ENCODE results near the gene BRAP. TPM values are rescaled to one million over a fixed set of nuclear protein-coding genes. Genes with fewer than 3 reads are reported as not detected.
"Not testable (repeated sequence)": the region's sequence is repeated elsewhere in the genome, so short reads cannot be mapped to it uniquely, and the experiment has no call there.

The BRAP gene
- total and polyA plus RNA-seq, 4 donors = 18.6 to 25.8 (median 19.9) TPM

DNA sequence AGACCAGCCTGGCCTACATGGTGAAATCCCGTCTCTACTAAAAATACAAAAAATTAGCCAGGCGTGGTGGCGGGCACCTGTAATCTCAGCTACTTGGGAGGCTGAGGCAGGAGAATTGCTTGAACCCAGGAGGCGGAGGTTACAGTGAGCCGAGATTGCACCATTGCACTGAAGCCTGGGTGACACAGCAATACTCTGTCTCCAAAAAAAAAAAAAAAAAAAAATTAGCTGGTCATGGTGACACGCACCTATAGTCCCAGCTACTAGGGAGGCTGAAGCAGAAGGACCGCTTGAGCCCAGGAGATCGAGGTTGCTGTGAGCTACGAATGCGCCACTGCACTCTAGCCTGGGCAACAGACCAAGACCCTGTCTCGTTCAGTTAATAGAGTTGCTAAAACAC lies 82.9 kb downstream of the BRAP start:
- H3K27me3 ChIP-seq (ENCODE audit: control insufficient read depth, insufficient read depth, low read length); DNase-seq (ENCODE audit: low read depth in 4 of 6, low spot score in 6 of 6); H3K4me1 ChIP-seq (ENCODE audit: control insufficient read depth, insufficient read depth, low read length); H3K4me3 ChIP-seq (ENCODE audit: low read depth, low read length); H3K9me3 ChIP-seq (ENCODE audit: control insufficient read depth, insufficient read depth, low read length); H3K27ac ChIP-seq (ENCODE audit: low read depth, low read length); H3K36me3 ChIP-seq (ENCODE audit: control insufficient read depth, insufficient read depth, low read length): not testable (repeated sequence)
- WGBS (ENCODE audit: insufficient coverage) = 95% methylated on average over 6 of the region's 11 CpGs

DNA sequence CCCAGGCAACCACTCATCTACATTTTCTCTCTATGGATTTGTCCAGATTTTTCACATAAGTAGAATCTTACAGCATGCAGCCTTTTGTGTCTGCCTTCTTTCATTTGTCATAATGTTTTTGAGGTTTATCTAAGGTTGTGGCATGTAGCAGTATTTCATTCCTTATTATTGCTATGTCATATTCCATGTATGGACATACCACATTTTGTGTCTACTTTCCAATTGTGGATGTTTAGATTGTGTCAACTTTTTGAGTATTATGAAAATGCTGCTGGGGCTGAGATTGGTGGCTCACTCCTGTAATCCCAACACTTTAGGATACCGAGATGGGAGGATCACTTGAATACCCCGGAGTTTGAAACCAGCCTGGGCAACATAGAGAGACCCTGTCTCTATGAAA lies 83.4 kb downstream of the BRAP start:
- peaks cover 7% of the 10 kb centered on the region for H3K4me1 ChIP-seq (ENCODE audit: control insufficient read depth, insufficient read depth, low read length)
- no peaks in the 10 kb centered on the region for H3K36me3 ChIP-seq (ENCODE audit: control insufficient read depth, insufficient read depth, low read length)
- no peak for DNase-seq (ENCODE audit: low read depth in 4 of 6, low spot score in 6 of 6)
- no peak overlapping the region for H3K4me3 ChIP-seq (ENCODE audit: low read depth, low read length)
- H3K27me3 ChIP-seq (ENCODE audit: control insufficient read depth, insufficient read depth, low read length) = no peaks in the 10 kb centered on the region
- WGBS (ENCODE audit: insufficient coverage) = no CpG with 5 or more reads among the region's 2 CpGs
- H3K9me3 ChIP-seq (ENCODE audit: control insufficient read depth, insufficient read depth, low read length) = no peaks in the 10 kb centered on the region
- no peak overlapping the region for H3K27ac ChIP-seq (ENCODE audit: low read depth, low read length)

DNA sequence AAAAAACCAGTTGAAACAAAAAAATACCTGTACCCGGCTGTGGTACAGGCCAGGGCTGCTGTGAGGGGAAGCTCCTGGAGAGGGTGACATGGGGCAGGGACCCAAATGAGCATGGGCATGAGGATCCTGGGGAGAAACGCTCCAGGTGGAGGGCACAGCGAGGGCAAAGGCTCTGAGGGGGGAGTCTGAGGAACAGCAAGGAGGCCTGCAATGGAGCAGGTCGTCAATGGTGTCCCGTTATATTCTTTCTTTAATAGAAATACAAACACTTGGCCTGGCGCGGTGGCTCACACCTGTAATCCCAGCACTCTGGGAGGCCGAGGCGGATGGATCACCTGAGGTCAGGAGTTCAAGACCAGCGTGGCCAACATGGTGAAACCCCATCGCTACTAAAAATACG lies 84.8 kb downstream of the BRAP start:
- H3K27ac ChIP-seq (ENCODE audit: low read depth, low read length); H3K36me3 ChIP-seq (ENCODE audit: control insufficient read depth, insufficient read depth, low read length); H3K9me3 ChIP-seq (ENCODE audit: control insufficient read depth, insufficient read depth, low read length); H3K4me1 ChIP-seq (ENCODE audit: control insufficient read depth, insufficient read depth, low read length); H3K27me3 ChIP-seq (ENCODE audit: control insufficient read depth, insufficient read depth, low read length); H3K4me3 ChIP-seq (ENCODE audit: low read depth, low read length); DNase-seq (ENCODE audit: low read depth in 4 of 6, low spot score in 6 of 6): not testable (repeated sequence)
- WGBS (ENCODE audit: insufficient coverage) = 95% methylated on average over 12 of the region's 12 CpGs

DNA sequence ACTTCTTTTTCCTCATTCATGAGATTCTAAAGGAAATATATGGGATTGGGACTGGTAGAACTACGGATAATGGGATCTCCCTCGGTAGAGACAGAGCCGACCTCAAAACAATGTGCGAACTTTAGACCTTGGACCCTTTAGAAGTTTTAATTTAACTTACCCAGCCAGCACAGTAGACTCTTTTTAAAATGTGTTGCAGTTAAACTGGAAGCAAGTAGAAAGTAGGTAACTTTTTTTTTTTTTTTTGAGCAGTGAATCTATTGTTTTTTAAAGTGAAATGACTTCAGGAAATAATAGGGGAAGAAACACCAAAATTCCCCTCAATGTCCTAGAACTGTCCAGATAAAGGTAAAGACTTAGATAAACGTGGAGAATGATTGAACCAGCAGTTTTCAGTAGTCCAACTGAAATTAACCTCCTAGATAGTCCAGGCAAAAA lies 85.5 kb downstream of the BRAP start:
- Histone ChIP-seq H3K9me3 (ENCODE audit: control insufficient read depth, insufficient read depth, low read length) (no peaks in the 10 kb centered on the region), H3K27me3 (ENCODE audit: control insufficient read depth, insufficient read depth, low read length) (no peaks in the 10 kb centered on the region), H3K4me1 (ENCODE audit: control insufficient read depth, insufficient read depth, low read length) (peaks cover 16% of the 10 kb centered on the region), H3K27ac (ENCODE audit: low read depth, low read length) (peak overlapping the region; percentile 81), H3K36me3 (ENCODE audit: control insufficient read depth, insufficient read depth, low read length) (no peaks in the 10 kb centered on the region), H3K4me3 (ENCODE audit: low read depth, low read length) (peak overlapping the region; percentile 71)
- no peak for DNase-seq (ENCODE audit: low read depth in 4 of 6, low spot score in 6 of 6)
- no CpG with 5 or more reads among the region's 5 CpGs for WGBS (ENCODE audit: insufficient coverage)

DNA sequence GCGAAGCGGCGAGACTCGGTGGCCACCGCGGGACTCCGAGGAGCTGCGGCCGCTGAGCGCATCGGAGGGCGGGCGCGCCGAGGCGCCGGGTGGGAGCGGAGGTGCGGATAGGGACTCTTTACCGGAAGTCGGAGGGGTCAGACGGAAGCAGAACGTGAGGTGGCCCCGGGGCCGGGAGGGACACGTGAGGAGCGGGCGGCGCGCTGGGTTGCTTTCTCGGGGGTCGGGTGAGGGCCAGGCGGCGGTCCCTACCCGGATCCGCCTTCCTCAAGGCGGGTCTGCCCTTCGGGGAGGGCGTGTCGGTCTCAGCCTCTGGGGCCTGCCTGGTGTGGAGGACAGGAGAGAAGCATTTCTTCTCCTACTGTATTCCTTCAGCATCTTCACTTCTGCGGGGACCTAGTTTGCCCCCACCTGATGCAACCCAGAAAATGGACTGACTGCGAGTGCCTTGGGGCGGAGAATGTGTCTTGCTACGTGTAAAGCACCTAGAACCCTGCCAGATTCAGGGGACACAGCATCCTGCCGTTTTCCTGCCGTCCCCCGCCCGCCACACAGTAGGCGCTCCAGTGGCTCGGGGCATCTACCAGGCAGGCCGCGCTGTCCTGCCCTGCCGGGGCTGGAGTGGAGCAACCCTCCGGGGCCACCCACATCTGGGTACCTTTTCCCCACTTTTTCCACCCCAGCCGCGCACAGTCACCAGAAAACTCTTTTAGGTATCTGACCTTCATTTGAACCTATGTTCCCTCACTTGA lies 86.1 kb downstream of the BRAP start:
- Histone ChIP-seq H3K27ac (ENCODE audit: low read depth, low read length) (peak overlapping the region; percentile 81), H3K27me3 (ENCODE audit: control insufficient read depth, insufficient read depth, low read length) (no peaks in the 10 kb centered on the region), H3K9me3 (ENCODE audit: control insufficient read depth, insufficient read depth, low read length) (no peaks in the 10 kb centered on the region), H3K36me3 (ENCODE audit: control insufficient read depth, insufficient read depth, low read length) (no peaks in the 10 kb centered on the region), H3K4me1 (ENCODE audit: control insufficient read depth, insufficient read depth, low read length) (peaks cover 17% of the 10 kb centered on the region), H3K4me3 (ENCODE audit: low read depth, low read length) (peak overlapping the region; percentile 71)
- 0% methylated on average over 47 of the region's 56 CpGs for WGBS (ENCODE audit: insufficient coverage)
- peak; percentile 77 to 96 (median 81) for DNase-seq (ENCODE audit: low read depth in 4 of 6, low spot score in 6 of 6)

DNA sequence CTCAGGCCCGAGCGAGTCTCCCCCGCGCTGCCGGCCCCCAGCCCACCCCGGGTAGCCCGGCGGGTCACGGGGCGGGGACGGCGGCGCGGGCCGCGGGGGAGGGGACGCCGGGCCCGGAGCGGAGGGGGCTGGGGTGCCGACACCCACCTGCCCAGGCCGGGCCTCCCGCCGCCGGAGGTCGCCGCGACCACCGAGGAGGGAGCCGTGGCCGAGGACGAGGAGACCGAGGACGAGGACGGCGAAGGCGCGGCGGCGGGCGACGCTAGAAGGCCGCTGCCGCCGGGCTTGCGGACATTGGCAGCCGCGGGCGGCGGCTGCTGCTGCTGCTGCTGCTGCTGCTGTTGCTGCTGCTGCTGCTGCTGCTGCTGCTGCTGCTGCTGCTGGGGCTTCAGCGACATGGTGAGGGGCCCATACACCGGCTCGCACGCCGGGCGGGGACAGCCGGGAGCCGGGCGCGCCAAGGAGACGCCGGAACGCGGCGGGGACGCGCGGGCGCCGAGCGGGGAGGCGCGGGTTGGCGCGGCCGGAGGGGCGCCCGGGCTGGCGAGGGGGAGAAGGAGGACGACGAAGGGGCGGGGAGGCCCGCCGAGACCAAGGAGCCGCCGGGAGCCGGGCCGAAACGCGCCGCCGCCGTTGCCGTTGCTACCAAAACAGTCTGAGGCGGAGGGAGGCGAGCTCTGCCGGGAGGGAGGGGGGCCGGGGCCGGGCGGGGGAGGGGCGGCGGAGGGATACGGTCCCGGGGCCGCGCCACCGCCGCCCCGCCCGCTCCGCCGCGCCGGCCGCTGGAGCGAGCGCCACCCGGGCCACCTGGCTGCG lies 86.9 kb downstream of the BRAP start, which contains the start of gene ATXN2:
Gene ATXN2 (minus strand): TSS at position 679 of the 816 bp plus-strand sequence. CDS start 281 bp downstream, at position 398.
- Histone ChIP-seq H3K4me3 (ENCODE audit: low read depth, low read length) (peak within 1 kb of the TSS; percentile 84), H3K4me1 (ENCODE audit: control insufficient read depth, insufficient read depth, low read length) (peaks cover 21% of the 10 kb centered on the region), H3K9me3 (ENCODE audit: control insufficient read depth, insufficient read depth, low read length) (no peaks in the 10 kb centered on the region), H3K27ac (ENCODE audit: low read depth, low read length) (peak within 1 kb of the TSS; percentile 88), H3K27me3 (ENCODE audit: control insufficient read depth, insufficient read depth, low read length) (no peaks in the 10 kb centered on the region), H3K36me3 (ENCODE audit: control insufficient read depth, insufficient read depth, low read length) (no peaks in the 10 kb centered on the region)
- DNase-seq (ENCODE audit: low read depth in 4 of 6, low spot score in 6 of 6) = peak in 4 of 6 donors; percentile 38 to 90 (median 73)
- WGBS (ENCODE audit: insufficient coverage) = 0% methylated on average over 98 of the region's 119 CpGs

DNA sequence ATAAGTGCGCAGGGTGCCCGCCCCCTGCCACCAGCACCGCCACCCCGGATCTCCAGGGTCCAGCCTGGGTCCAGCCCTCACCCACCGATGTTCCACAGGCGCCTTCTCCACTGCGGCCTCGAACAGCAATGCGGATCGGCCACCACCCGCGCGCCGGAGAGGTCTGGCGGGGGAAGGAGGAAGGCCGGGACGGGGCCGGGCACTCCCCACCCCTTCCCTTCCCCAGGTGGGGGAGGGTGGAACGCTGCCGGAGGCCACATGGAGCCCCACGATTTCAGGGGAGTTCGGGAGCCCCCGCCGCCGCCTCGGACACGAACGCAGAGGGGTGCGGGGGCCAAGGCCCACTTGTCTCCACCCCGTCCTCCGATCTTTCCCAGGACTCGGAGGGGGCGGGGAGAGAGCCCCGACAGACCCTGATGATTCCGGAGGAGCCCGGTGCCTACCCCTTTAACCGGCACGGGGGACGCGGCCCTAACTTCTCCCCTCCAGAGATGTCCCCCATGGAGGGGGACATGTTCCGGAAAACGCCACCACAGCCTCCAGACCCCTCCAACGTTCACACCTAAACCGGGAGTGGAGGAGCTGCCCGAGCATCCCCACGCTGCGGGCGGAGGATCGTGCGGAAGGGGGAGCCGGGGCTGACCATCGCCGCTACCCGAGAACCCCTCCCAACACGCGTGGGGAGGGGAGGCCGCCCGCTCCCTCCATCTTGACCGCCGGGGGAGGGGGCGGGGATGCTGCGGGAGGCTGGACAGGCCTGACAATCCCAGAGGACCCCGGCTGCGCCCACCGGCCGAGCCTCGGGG lies 87.7 kb downstream of the BRAP start:
- Histone ChIP-seq H3K36me3 (ENCODE audit: control insufficient read depth, insufficient read depth, low read length) (no peaks in the 10 kb centered on the region), H3K27ac (ENCODE audit: low read depth, low read length) (peak overlapping the region; percentile 88), H3K9me3 (ENCODE audit: control insufficient read depth, insufficient read depth, low read length) (no peaks in the 10 kb centered on the region), H3K27me3 (ENCODE audit: control insufficient read depth, insufficient read depth, low read length) (no peaks in the 10 kb centered on the region), H3K4me1 (ENCODE audit: control insufficient read depth, insufficient read depth, low read length) (peaks cover 21% of the 10 kb centered on the region), H3K4me3 (ENCODE audit: low read depth, low read length) (peak overlapping the region; percentile 84)
- 0% methylated on average over 44 of the region's 67 CpGs for WGBS (ENCODE audit: insufficient coverage)
- peak in 3 of 6 donors; percentile 31 to 79 (median 79) for DNase-seq (ENCODE audit: low read depth in 4 of 6, low spot score in 6 of 6)

DNA sequence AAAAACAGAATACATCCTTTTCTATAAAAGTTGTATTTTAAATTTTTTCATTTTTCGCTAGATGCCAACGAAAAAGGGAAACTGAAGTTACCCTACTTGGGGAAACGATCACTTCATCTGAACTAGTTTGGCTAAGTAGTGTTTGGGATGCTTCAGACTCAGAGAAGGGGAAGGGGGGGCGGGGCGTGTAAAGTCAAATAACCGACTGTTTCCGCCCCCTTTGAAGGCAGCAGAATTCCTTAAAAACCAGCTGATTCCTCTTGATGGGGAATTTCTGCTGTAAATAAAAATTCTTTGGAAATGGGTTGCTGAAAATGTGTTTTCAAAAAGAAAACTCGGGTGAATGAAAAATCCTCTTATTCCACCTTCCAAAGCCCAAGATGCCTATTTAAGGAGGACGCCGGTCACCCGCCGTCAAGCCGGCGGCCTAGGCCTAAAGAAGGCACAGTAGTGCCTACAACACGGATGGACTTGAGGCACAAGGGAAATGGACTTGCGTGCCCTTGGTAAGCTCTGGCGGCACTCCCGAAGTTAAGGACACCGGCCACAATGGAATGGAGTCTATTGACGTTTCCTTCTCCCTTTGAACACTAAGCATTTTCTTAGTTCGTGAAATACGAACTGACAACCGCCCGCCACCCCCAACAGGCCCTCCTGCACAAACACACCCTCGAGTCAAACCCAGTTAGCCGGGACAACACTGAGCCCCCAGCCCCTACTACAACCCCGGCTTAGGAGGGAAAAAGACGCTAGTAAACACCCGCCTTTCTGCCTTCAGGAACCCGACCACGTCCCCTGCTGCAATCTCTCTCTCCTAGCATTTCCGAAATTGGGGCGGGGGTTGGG lies 88.5 kb downstream of the BRAP start:
- WGBS (ENCODE audit: insufficient coverage) = 0% methylated on average over 23 of the region's 33 CpGs
- peak overlapping the region; percentile 88 for H3K27ac ChIP-seq (ENCODE audit: low read depth, low read length)
- no peaks in the 10 kb centered on the region for H3K36me3 ChIP-seq (ENCODE audit: control insufficient read depth, insufficient read depth, low read length)
- peak overlapping the region; percentile 84 for H3K4me3 ChIP-seq (ENCODE audit: low read depth, low read length)
- DNase-seq (ENCODE audit: low read depth in 4 of 6, low spot score in 6 of 6) = peak in 3 of 6 donors; percentile 22 to 81 (median 62)
- no peaks in the 10 kb centered on the region for H3K9me3 ChIP-seq (ENCODE audit: control insufficient read depth, insufficient read depth, low read length)
- no peaks in the 10 kb centered on the region for H3K27me3 ChIP-seq (ENCODE audit: control insufficient read depth, insufficient read depth, low read length)
- H3K4me1 ChIP-seq (ENCODE audit: control insufficient read depth, insufficient read depth, low read length) = peaks cover 21% of the 10 kb centered on the region

Data from spinal cord (tissue), 10 donors.